Activated CD8-positive, alpha-beta memory T cell treated with anti-CD3 and anti-CD28 coated beads, Interleukin-2, amount 50 U/mL, for 24 hours (primary cell): ENCODE measurements around the gene TADA2B.
A peak's percentile ranks its signal among the peaks of the same experiment; 100 is the strongest.
"Not testable (repeated sequence)": the region's sequence is repeated elsewhere in the genome, so short reads cannot be mapped to it uniquely, and the experiment has no call there.

Experiments used
- DNase-seq: peaks from one replicate; pipeline ENCODE4 v3.0.0-alpha.2; 2020; ENCODE audit errors: extremely low read depth

TADA2B gene

GRCh38 chr4:7083597-7084563, 40.7 kb downstream of the TADA2B start:
- DNase-seq: no peak

GRCh38 chr4:7084564-7084961, 41.4 kb downstream of the TADA2B start:
- not testable (repeated sequence) for DNase-seq

GRCh38 chr4:7086384-7086783, 43.2 kb downstream of the TADA2B start:
- DNase-seq: no peak

- no peak for DNase-seq
Observed at GRCh38 chr4:7087036-7087435, 43.9 kb downstream of the TADA2B start.

- DNase-seq: no peak
Observed at GRCh38 chr4:7089213-7089986, 46.2 kb downstream of the TADA2B start.

- DNase-seq: no peak
Observed at GRCh38 chr4:7092026-7092425, 48.9 kb downstream of the TADA2B start.

GRCh38 chr4:7094916-7095315, 51.7 kb downstream of the TADA2B start:
- no peak for DNase-seq

- no peak for DNase-seq
Observed at GRCh38 chr4:7095611-7096155, 52.5 kb downstream of the TADA2B start.

- no peak for DNase-seq
Observed at GRCh38 chr4:7096236-7096635, 53.1 kb downstream of the TADA2B start.

- DNase-seq: no peak
Observed at GRCh38 chr4:7101692-7102515, 58.7 kb downstream of the TADA2B start.

GRCh38 chr4:7102516-7102909, 59.3 kb downstream of the TADA2B start:
- not testable (repeated sequence) for DNase-seq

GRCh38 chr4:7103031-7103606, 59.9 kb downstream of the TADA2B start:
- peak; percentile 52 for DNase-seq

GRCh38 chr4:7103607-7104365, 60.6 kb downstream of the TADA2B start:
- no peak for DNase-seq

- DNase-seq: no peak
Observed at GRCh38 chr4:7104366-7105031, 61.3 kb downstream of the TADA2B start.

GRCh38 chr4:7105276-7105675, 62.1 kb downstream of the TADA2B start:
- no peak for DNase-seq

- DNase-seq: no peak
Observed at GRCh38 chr4:7107166-7107905, 64.2 kb downstream of the TADA2B start.
